B cell (primary cell): Measurements from ENCODE around the gene NAT14. TPM values are rescaled to one million over a fixed set of nuclear protein-coding genes. Genes with fewer than 3 reads are reported as not detected.

ENCODE experiments used
- ATAC-seq: fragments of 200-7000 bp; cut with Tn5 transposase; one replicate; pipeline ENCODE4 v1.10.0; 2021; ENCODE audit warnings: low read depth, mild to moderate bottlenecking, moderate number of reproducible peaks, moderate library complexity
- CTCF ChIA-PET: fragments of 350-600 bp; sonication (Branson Sonifier 250); formaldehyde crosslinking; loops from one replicate; lab custom pipeline; 2021; ENCODE audit warnings: antibody characterized with exemption, inconsistent platforms; lab: Charles Lee
- POLR2A ChIA-PET: fragments of 350-600 bp; sonication (Branson Sonifier 250); formaldehyde crosslinking; loops from one replicate; lab custom pipeline; 2021; ENCODE audit warnings: antibody characterized with exemption; lab: Charles Lee
- DNase-seq: peaks from one replicate; pipeline ENCODE4 v3.0.0; 2013
- H2AFZ ChIP-seq: 2 replicates; pipeline ENCODE4 v1.6.1; 2012; ENCODE audit warnings: mild to moderate bottlenecking, low read depth, low read length; ENCODE audit not compliant: insufficient read depth, poor library complexity, severe bottlenecking
- H3K27ac ChIP-seq, 2 donors: 1 replicate in 1 of 2; 2 replicates in 1 of 2; pipeline ENCODE4 v1.5.1; 2012 to 2013; ENCODE audit warnings: low read length in 2 of 2, mild to moderate bottlenecking in 2 of 2, moderate library complexity in 1 of 2
- H3K27me3 ChIP-seq, 4 experiments: fragments of 200-600 bp in 1 of 4; sonication (generic) in 1 of 4; replicated peaks in 1 of 4; 1 replicate in 2 of 4; 2 replicates in 2 of 4; pipeline versions ENCODE4 v1.6.1 to v1.7.0; 2013 to 2016; ENCODE audit warnings: low read length in 3 of 4, mild to moderate bottlenecking in 2 of 4, mixed read lengths in 1 of 4, moderate library complexity in 1 of 4; ENCODE audit not compliant: insufficient read depth in 4 of 4, control insufficient read depth in 3 of 4; ENCODE audit errors: control extremely low read depth in 1 of 4
- H3K36me3 ChIP-seq, 2 experiments: replicated peaks in 1 of 2; 1 replicate in 1 of 2; 2 replicates in 1 of 2; pipeline versions ENCODE4 v1.6.1 to v1.7.1; 2013; ENCODE audit warnings: low read length in 1 of 2; ENCODE audit not compliant: insufficient read depth in 2 of 2, control insufficient read depth in 1 of 2; ENCODE audit errors: control extremely low read depth in 1 of 2, extremely low read depth in 1 of 2
- H3K4me1 ChIP-seq, 2 donors: fragments of 200-600 bp in 1 of 2; sonication (generic) in 1 of 2; 1 replicate in 1 of 2; 2 replicates in 1 of 2; pipeline versions ENCODE4 v1.5.1 to v1.6.1; 2013 to 2017; ENCODE audit warnings: low read length in 2 of 2; ENCODE audit not compliant: control insufficient read depth in 2 of 2, insufficient read depth in 2 of 2
- H3K4me2 ChIP-seq: replicated peaks from 2 replicates; pipeline ENCODE3; 2012; ENCODE audit warnings: mild to moderate bottlenecking, low read depth, low read length; ENCODE audit not compliant: poor library complexity, severe bottlenecking
- H3K4me3 ChIP-seq, 5 experiments: fragments of 200-600 bp in 1 of 5; sonication (generic) in 1 of 5; 1 replicate in 3 of 5; 2 replicates in 2 of 5; pipeline versions ENCODE4 v1.5.1 to v1.7.0; 2011 to 2016; ENCODE audit warnings: low read length in 4 of 5, mild to moderate bottlenecking in 4 of 5, low read depth in 2 of 5, control low read depth in 1 of 5, moderate library complexity in 1 of 5; ENCODE audit not compliant: insufficient read depth in 1 of 5; ENCODE audit errors: control extremely low read depth in 1 of 5, extremely low read depth in 1 of 5
- H3K79me2 ChIP-seq: fragments of 200-600 bp; sonication (generic); one replicate; pipeline ENCODE4 v1.6.0; 2016; ENCODE audit warnings: low read length; ENCODE audit not compliant: control insufficient read depth, insufficient read depth
- H3K9ac ChIP-seq: fragments of 200-600 bp; sonication (generic); 2 replicates; pipeline ENCODE4 v1.6.1; 2017; ENCODE audit warnings: mild to moderate bottlenecking, low read length, moderate library complexity
- H3K9me3 ChIP-seq, 3 donors: one replicate each; pipeline versions ENCODE4 v1.6.1 to v1.7.1; 2013; ENCODE audit warnings: low read length in 2 of 3; ENCODE audit not compliant: control insufficient read depth in 2 of 3, insufficient read depth in 1 of 3; ENCODE audit errors: control extremely low read depth in 1 of 3
- H4K20me1 ChIP-seq: 2 replicates; pipeline ENCODE4 v1.6.0; 2012; ENCODE audit warnings: mild to moderate bottlenecking, low read length; ENCODE audit not compliant: insufficient read depth, control insufficient read depth, poor library complexity, severe bottlenecking
- H3K27ac Mint-ChIP-seq: one replicate; pipeline ENCODE4 v1.8.0; 2021; ENCODE audit warnings: mixed read lengths
- H3K27me3 Mint-ChIP-seq: one replicate; pipeline ENCODE4 v1.8.0; 2021; ENCODE audit warnings: mixed read lengths
- H3K4me1 Mint-ChIP-seq: one replicate; pipeline ENCODE4 v1.8.0; 2021; ENCODE audit warnings: mixed read lengths
- H3K4me3 Mint-ChIP-seq: one replicate; pipeline ENCODE4 v1.8.0; 2021; ENCODE audit warnings: mixed read lengths
- H3K9me3 Mint-ChIP-seq: one replicate; pipeline ENCODE4 v1.8.0; 2022; ENCODE audit warnings: mixed read lengths; ENCODE audit not compliant: insufficient read depth
- EZH2 ChIP-seq: IDR thresholded peaks from 2 replicates; pipeline ENCODE4 v1.6.1; 2012; ENCODE audit warnings: borderline replicate concordance, low read depth, mild to moderate bottlenecking, moderate library complexity, low read length; ENCODE audit not compliant: insufficient read depth, poor library complexity, severe bottlenecking
- WGBS: methylation state at CpG from one replicate; pipeline ENCODE4 v1.1.5; 2013; ENCODE audit warnings: missing lambda C conversion rate; ENCODE audit not compliant: insufficient coverage; 5-methylcytosine and 5-hydroxymethylcytosine counted together
- intact Hi-C: fragments of 100-400 bp; cut with micrococcal nuclease; formaldehyde crosslinking; loops from one replicate; pipeline ENCODE4 v1.10.0; 2022
- polyA plus RNA-seq: library from polyadenylated mRNA; depleted of rRNA; stranded (reverse); fragments of >200 nt; gene quantifications from 2 replicates; pipeline ENCODE4 v1.2.3, GENCODE V29; 2012
- total RNA-seq, 2 donors: library from RNA; stranded (reverse); fragments of 120-200 nt in 1 of 2; gene quantifications; 1 replicate in 1 of 2; 2 replicates in 1 of 2; pipeline versions ENCODE4 v1.2.3 to v1.2.4, GENCODE V29; 2013 to 2022
- TF ChIP-seq, protein P1 (sequence below): fragments of 200-600 bp; IDR thresholded peaks from one replicate; pipeline ENCODE4 v1.8.0; 2022; ENCODE audit warnings: antibody characterized with exemption, mild to moderate bottlenecking

NAT14 gene
- total and polyA plus RNA-seq, 2 donors (not counting 1 experiment from before 2014, with no cell fraction given), result 10.7 to 15.1 TPM

GRCh38 chr19:55466241-55466614 lies 18.8 kb upstream of the NAT14 start:
- no peaks in the 10 kb centered on the region for H3K36me3 ChIP-seq
- no peak for ATAC-seq
- Mint-ChIP-seq H3K4me1 (peaks cover 13% of the 10 kb centered on the region), H3K4me3 (no peak overlapping the region), H3K9me3 (no peaks in the 10 kb centered on the region), H3K27ac (no peak overlapping the region), H3K27me3 (no peaks in the 10 kb centered on the region)
- WGBS, result 100% methylated on average over 4 of the region's 4 CpGs
- H3K79me2 ChIP-seq, result no peaks in the 10 kb centered on the region
- POLR2A ChIA-PET, result interaction anchor here (1.1 kb wide), 1 partner anchor 10 kb away, joined by 5 read pairs; the partner anchor contains the start of gene ZNF628
- H3K9me3 ChIP-seq, result peaks cover 0 to 3% (median 0%) of the 10 kb centered on the region in 3 donors
- H3K4me2 ChIP-seq, result no peak overlapping the region
- no peak overlapping the region for H3K9ac ChIP-seq
- H2AFZ ChIP-seq, result no peak overlapping the region
- TF ChIP-seq, protein P1, sequence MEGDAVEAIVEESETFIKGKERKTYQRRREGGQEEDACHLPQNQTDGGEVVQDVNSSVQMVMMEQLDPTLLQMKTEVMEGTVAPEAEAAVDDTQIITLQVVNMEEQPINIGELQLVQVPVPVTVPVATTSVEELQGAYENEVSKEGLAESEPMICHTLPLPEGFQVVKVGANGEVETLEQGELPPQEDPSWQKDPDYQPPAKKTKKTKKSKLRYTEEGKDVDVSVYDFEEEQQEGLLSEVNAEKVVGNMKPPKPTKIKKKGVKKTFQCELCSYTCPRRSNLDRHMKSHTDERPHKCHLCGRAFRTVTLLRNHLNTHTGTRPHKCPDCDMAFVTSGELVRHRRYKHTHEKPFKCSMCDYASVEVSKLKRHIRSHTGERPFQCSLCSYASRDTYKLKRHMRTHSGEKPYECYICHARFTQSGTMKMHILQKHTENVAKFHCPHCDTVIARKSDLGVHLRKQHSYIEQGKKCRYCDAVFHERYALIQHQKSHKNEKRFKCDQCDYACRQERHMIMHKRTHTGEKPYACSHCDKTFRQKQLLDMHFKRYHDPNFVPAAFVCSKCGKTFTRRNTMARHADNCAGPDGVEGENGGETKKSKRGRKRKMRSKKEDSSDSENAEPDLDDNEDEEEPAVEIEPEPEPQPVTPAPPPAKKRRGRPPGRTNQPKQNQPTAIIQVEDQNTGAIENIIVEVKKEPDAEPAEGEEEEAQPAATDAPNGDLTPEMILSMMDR, result no peak
- no peak for TF ChIP-seq EZH2
- no peak overlapping the region for H3K27ac ChIP-seq
- intact Hi-C loops, result no loop called here
- H3K4me3 ChIP-seq, result no peak overlapping the region
- CTCF ChIA-PET, result interaction anchor here (1.0 to 4.1 kb wide), 13 partner anchors 11 to 325 kb away, joined by 3 to 70 read pairs (median 9); partner anchors contain the start of genes PPP6R1, SSC5D, TMEM238 and ZNF628
- DNase-seq, result no peak
- peaks cover 9 to 14% of the 10 kb centered on the region in 2 donors for H3K4me1 ChIP-seq
- H4K20me1 ChIP-seq, result no peaks in the 10 kb centered on the region
- H3K27me3 ChIP-seq, result no peaks in the 10 kb centered on the region

DNA sequence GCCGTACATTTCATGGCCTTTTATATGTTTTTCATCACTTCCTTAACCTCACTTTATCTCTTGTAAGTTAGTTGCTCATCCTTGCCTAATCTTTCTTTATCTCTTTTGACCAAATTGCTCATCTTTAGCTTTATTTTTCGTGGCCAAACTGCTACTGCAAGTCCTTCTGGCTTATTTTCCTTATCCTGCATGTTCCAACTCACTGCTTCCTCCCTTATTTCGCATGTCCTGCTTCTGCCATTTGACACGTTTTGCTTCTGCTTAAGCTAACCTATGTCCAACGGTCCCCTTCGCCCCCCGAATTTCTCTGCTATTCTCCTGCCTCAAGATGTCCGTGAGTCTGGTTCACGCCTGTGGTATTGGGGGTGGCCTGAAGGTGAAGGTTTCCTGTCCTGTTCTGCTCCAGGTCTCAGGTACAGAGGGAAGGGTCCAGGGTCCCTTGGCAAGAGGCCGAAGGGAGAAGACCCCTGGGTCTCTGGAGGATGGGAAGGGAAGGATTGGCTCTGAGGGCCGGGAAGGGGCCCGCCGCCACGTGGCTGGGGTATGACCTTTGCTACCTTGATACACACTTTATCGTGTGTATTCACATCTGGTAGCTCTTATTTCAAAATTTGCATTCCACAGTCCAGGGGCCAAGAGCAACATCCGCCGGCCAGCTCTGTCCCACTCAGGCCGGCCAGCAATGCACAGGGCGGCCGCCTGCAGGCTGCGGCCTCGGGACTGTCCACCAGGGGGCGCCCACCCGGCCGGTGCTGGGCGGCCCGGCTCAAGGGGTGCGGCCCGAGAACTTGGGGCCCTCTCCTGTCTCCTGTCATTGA lies 17.5 kb upstream of the NAT14 start:
- Histone ChIP-seq H3K4me3 (no peak overlapping the region), H3K4me1 (peaks cover 4 to 7% of the 10 kb centered on the region in 2 donors), H4K20me1 (no peaks in the 10 kb centered on the region), H3K27ac (no peak overlapping the region), H3K4me2 (peak overlapping the region; percentile 53), H3K36me3 (no peaks in the 10 kb centered on the region), H3K9ac (no peak overlapping the region), H3K79me2 (no peaks in the 10 kb centered on the region), H3K9me3 (no peaks in the 10 kb centered on the region), H3K27me3 (no peaks in the 10 kb centered on the region), H2AFZ (peak overlapping the region; percentile 62)
- H3K4me3 Mint-ChIP-seq, result no peak overlapping the region
- intact Hi-C loops, result loop anchor here (1.0 kb wide), 2 partner anchors 37 to 164 kb away; no protein-coding TSS in a partner anchor
- ChIA-PET CTCF (interaction anchor here (0.7 to 4.1 kb wide), 31 partner anchors 9 to 327 kb away, joined by 3 to 70 read pairs (median 5); partner anchors contain the start of genes CCDC106, FIZ1, PPP6R1 and SSC5D), POLR2A (interaction anchor here (0.9 to 1.6 kb wide), 3 partner anchors 9 to 157 kb away, joined by 5 to 10 read pairs (median 5); partner anchors contain the start of genes ZNF628 and ZNF784)
- DNase-seq (peak; percentile 79), ATAC-seq (peak; percentile 99)
- 35% methylated on average over 25 of the region's 29 CpGs for WGBS
- TF ChIP-seq, protein P1, result peak; percentile 99
- no peak for TF ChIP-seq EZH2
- no peaks in the 10 kb centered on the region for H3K27me3 Mint-ChIP-seq
- no peaks in the 10 kb centered on the region for H3K9me3 Mint-ChIP-seq
- no peak overlapping the region for H3K27ac Mint-ChIP-seq
- peaks cover 6% of the 10 kb centered on the region for H3K4me1 Mint-ChIP-seq
